MM.1S (cell line): ENCODE data around the gene CALD1.

Experiments used
- EZH2 ChIP-seq: fragments of 300-600 bp; sonication (generic); optimal IDR thresholded peaks from 2 replicates; pipeline ENCODE3; 2017; ENCODE audit warnings: low read depth, mild to moderate bottlenecking, antibody characterized with exemption, low read length, mixed read lengths
- EZH2phosphoT487 ChIP-seq: fragments of 300-600 bp; sonication (generic); IDR thresholded peaks from 2 replicates; pipeline ENCODE4 v1.6.1; 2018; ENCODE audit warnings: antibody characterized with exemption, low read length
- TF ChIP-seq, protein P1 (sequence below): fragments of 300-600 bp; sonication (generic); IDR thresholded peaks from 2 replicates; pipeline ENCODE4 v1.5.1; 2016; ENCODE audit warnings: antibody characterized with exemption, low read length, mixed read lengths

DNA sequence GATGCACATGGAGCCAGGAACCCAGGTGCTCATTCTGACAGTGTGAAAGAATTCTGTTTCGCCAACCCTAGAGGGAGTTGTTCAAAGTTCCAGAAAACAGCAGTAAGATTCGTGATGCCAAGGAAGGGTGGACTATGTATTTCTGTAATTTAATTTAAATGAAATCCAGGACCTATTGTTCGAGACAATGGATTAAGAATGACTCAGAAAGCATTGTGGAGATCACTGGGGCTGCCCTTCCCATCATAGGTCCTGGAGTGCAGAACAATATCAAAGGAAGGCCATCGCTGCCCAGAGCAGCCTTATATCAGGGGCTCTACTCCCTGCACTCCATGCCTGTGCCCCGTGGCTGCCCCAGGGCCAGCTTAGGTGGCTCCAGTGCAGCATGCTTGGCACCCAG, 32.1 kb upstream of the CALD1 start:
- TF ChIP-seq, protein P1, sequence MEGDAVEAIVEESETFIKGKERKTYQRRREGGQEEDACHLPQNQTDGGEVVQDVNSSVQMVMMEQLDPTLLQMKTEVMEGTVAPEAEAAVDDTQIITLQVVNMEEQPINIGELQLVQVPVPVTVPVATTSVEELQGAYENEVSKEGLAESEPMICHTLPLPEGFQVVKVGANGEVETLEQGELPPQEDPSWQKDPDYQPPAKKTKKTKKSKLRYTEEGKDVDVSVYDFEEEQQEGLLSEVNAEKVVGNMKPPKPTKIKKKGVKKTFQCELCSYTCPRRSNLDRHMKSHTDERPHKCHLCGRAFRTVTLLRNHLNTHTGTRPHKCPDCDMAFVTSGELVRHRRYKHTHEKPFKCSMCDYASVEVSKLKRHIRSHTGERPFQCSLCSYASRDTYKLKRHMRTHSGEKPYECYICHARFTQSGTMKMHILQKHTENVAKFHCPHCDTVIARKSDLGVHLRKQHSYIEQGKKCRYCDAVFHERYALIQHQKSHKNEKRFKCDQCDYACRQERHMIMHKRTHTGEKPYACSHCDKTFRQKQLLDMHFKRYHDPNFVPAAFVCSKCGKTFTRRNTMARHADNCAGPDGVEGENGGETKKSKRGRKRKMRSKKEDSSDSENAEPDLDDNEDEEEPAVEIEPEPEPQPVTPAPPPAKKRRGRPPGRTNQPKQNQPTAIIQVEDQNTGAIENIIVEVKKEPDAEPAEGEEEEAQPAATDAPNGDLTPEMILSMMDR: no peak
- TF ChIP-seq EZH2 (no peak), EZH2phosphoT487 (no peak)
